ENCODE measurements around the gene SDF4.

The SDF4 gene

DNA sequence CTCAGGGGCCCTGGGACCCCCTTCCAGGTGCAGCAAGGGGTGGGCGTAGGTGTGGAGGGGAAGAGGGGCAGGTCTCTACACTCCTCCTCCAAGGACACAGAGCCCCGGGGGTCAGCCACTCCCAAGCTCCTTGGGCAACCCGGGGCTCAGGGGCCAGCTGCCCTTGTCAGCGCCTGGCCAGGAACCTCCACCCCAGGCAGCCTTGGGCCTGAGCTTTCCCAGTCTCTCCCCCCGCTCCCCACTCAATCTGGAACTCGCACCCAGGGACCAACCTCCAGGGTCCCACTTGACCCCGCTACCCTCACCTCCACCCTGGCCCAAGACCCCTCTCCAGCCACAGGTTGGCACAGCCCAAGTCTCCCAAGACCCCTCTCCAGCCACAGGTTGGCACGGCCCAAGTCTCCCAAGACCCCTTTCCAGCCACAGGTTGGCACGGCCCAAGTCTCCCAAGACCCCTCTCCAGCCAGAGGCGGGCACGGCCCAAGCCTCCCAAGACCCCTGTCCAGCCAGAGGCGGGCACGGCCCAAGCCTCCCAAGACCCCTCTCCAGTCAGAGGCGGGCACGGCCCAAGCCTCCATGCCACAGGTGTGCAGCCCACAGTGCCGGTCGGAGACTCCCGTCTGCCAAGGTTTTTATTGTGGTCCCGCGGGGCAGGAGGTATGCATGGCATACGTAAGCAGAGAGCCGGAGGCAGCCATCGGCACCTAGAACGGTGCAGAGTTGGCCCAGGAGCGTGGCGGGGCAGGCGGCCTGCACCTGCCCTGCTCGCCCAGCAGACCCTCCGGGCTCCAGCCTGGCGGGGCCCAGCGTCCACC lies 20.9 kb downstream of the SDF4 start:
- Histone ChIP-seq H3K9me3 (ENCODE audit: low read length) (no peaks in the 10 kb centered on the region), H3K9me2 (ENCODE audit: low read depth, low read length) (no peaks in the 10 kb centered on the region), H2AFZ (ENCODE audit: low read length) (no peak overlapping the region), H3K27ac (ENCODE audit: low read depth, low read length, poor library complexity, severe bottlenecking) (no peak overlapping the region), H3K9ac (ENCODE audit: low read length) (no peak overlapping the region), H3K36me3 (ENCODE audit: insufficient read depth, low read length) (peaks cover 3% of the 10 kb centered on the region; the same call in 1 of the 2 replicates), H3F3A (ENCODE audit: insufficient read depth, low read length) (no peaks in the 10 kb centered on the region), H3K79me2 (ENCODE audit: insufficient read depth, low read length) (no peaks in the 10 kb centered on the region), H4K20me1 (ENCODE audit: insufficient read depth, low read length) (no peaks in the 10 kb centered on the region), H3K4me2 (ENCODE audit: low read length) (no peak overlapping the region), H3K4me1 (ENCODE audit: insufficient read depth, low read length, severe bottlenecking) (no peaks in the 10 kb centered on the region), H3K4me3 (ENCODE audit: low read depth, low read length, poor library complexity, severe bottlenecking) (no peak overlapping the region), H3K27me3 (ENCODE audit: insufficient read depth, low read length) (peaks cover 8% of the 10 kb centered on the region; the same call in 1 of the 2 replicates)
- TF ChIP-seq, protein P1, sequence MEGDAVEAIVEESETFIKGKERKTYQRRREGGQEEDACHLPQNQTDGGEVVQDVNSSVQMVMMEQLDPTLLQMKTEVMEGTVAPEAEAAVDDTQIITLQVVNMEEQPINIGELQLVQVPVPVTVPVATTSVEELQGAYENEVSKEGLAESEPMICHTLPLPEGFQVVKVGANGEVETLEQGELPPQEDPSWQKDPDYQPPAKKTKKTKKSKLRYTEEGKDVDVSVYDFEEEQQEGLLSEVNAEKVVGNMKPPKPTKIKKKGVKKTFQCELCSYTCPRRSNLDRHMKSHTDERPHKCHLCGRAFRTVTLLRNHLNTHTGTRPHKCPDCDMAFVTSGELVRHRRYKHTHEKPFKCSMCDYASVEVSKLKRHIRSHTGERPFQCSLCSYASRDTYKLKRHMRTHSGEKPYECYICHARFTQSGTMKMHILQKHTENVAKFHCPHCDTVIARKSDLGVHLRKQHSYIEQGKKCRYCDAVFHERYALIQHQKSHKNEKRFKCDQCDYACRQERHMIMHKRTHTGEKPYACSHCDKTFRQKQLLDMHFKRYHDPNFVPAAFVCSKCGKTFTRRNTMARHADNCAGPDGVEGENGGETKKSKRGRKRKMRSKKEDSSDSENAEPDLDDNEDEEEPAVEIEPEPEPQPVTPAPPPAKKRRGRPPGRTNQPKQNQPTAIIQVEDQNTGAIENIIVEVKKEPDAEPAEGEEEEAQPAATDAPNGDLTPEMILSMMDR (IDR thresholded peaks at IDR 0.05; ENCODE audit: low read length) = no peak
- no peak for TF ChIP-seq EZH2 (IDR thresholded peaks at IDR 0.05; ENCODE audit: borderline replicate concordance, low read length)

DNA sequence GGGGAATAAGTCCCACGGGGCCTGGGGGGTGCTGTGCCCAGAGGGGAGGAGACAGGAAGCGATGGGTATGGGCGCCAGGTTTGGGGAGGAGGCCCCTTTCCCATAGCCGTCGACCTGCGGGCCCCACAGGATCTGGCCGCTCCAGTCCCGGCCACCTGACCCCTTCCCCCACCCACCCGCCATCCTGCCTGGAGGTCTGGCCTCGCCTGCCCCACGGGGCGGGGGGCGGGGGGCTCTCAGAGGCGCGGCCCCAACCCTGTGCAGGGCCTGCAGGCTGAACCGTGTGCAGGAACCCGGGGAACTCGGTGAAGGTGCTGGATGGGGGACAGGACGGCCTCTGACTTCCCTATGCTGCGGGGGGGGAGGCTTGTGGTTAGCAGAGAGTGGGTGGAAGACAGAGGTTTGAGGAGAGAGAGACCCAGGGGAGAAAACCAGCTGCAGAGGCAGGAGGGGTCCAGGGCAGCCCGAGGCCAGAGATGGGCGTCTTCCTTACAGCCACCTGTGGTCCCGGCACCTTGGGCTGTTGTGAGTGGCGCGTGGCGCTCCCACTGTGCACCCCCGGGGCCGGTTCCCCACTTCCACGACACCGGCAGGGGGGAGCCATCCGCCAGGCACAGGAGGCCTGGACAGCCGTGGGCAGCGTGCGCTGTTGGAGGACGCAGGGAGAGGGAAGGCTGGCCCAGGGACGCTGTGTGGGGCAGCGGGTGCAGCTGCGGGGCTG lies 22.9 kb downstream of the SDF4 start:
- Histone ChIP-seq H3K9ac (ENCODE audit: low read length) (no peak overlapping the region), H3F3A (ENCODE audit: insufficient read depth, low read length) (no peaks in the 10 kb centered on the region), H3K9me3 (ENCODE audit: low read length) (no peaks in the 10 kb centered on the region), H3K9me2 (ENCODE audit: low read depth, low read length) (no peaks in the 10 kb centered on the region), H3K27ac (ENCODE audit: low read depth, low read length, poor library complexity, severe bottlenecking) (no peak overlapping the region), H4K20me1 (ENCODE audit: insufficient read depth, low read length) (no peaks in the 10 kb centered on the region), H3K4me3 (ENCODE audit: low read depth, low read length, poor library complexity, severe bottlenecking) (no peak overlapping the region), H3K4me2 (ENCODE audit: low read length) (no peak overlapping the region), H3K36me3 (ENCODE audit: insufficient read depth, low read length) (no peaks in the 10 kb centered on the region), H3K4me1 (ENCODE audit: insufficient read depth, low read length, severe bottlenecking) (no peaks in the 10 kb centered on the region), H2AFZ (ENCODE audit: low read length) (no peak overlapping the region), H3K27me3 (ENCODE audit: insufficient read depth, low read length) (peaks cover 18% of the 10 kb centered on the region), H3K79me2 (ENCODE audit: insufficient read depth, low read length) (no peaks in the 10 kb centered on the region)
- TF ChIP-seq, protein P1 (IDR thresholded peaks at IDR 0.05; ENCODE audit: low read length) = no peak
- no peak for TF ChIP-seq EZH2 (IDR thresholded peaks at IDR 0.05; ENCODE audit: borderline replicate concordance, low read length)

DNA sequence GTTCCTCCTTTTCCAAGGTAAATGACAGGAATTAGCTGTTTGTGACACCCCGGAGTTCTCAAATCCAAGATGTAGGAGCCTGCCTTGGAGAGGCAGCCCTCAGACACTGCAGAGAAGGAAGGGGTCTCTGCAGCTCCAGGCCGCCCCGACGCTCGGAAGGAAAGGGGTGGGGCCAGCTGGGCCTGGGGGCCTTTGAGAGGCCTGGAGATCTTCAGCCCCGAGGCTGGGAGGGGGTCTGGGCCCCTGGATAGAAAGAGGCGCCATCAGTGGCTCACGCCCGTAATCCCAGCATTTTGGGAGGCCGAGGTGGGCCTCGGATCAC lies 24.3 kb downstream of the SDF4 start:
- H4K20me1 ChIP-seq (ENCODE audit: insufficient read depth, low read length) = no peaks in the 10 kb centered on the region
- H3K9me3 ChIP-seq (ENCODE audit: low read length) = no peaks in the 10 kb centered on the region
- H3K79me2 ChIP-seq (ENCODE audit: insufficient read depth, low read length) = no peaks in the 10 kb centered on the region
- peaks cover 11% of the 10 kb centered on the region for H3K27me3 ChIP-seq (ENCODE audit: insufficient read depth, low read length)
- no peak overlapping the region for H3K9ac ChIP-seq (ENCODE audit: low read length)
- H3F3A ChIP-seq (ENCODE audit: insufficient read depth, low read length) = no peaks in the 10 kb centered on the region
- no peak overlapping the region for H3K4me3 ChIP-seq (ENCODE audit: low read depth, low read length, poor library complexity, severe bottlenecking)
- H3K4me1 ChIP-seq (ENCODE audit: insufficient read depth, low read length, severe bottlenecking) = no peaks in the 10 kb centered on the region
- no peak overlapping the region for H3K4me2 ChIP-seq (ENCODE audit: low read length)
- no peak for TF ChIP-seq EZH2 (IDR thresholded peaks at IDR 0.05; ENCODE audit: borderline replicate concordance, low read length)
- H3K36me3 ChIP-seq (ENCODE audit: insufficient read depth, low read length) = no peaks in the 10 kb centered on the region
- H3K9me2 ChIP-seq (ENCODE audit: low read depth, low read length) = no peaks in the 10 kb centered on the region
- H2AFZ ChIP-seq (ENCODE audit: low read length) = no peak overlapping the region
- H3K27ac ChIP-seq (ENCODE audit: low read depth, low read length, poor library complexity, severe bottlenecking) = no peak overlapping the region

All from OCI-LY1 (cell line).